Heart left ventricle (tissue), 13 donors: Measurements from ENCODE around the gene THRAP3.

Source experiments
- CTCF ChIP-seq, 12 donors: fragments of 200-600 bp; sonication (generic) in 4 of 12; IDR thresholded peaks; one replicate each; pipeline versions ENCODE4 v1.5.0 to v1.8.0; 2018 to 2022; ENCODE audit warnings: antibody characterized with exemption in 12 of 12, mild to moderate bottlenecking in 5 of 12
- POLR2A ChIP-seq, 2 donors: fragments of 450-650 bp; IDR thresholded peaks; one replicate each; pipeline ENCODE4 v1.6.1; 2017; ENCODE audit warnings: antibody characterized with exemption in 2 of 2, mild to moderate bottlenecking in 2 of 2, moderate library complexity in 2 of 2
- donor health status: ischemic (EF 13 %, LVEDD 7.1; RV severe dilation, severe dysfunction).
- donor health status: DM: no; HTN: yes; CAD: no.
- donor health status: DM: no; HTN: no; CAD: no.
- donor health status: ischemic (EF 25% LVEDD 6.9; RV normal size, moderate dysfunction).
- donor health status: ischemic (EF 25% LVEDD 5.7; RV mildly dilated, moderate dysfunction).
- donor health status: ischemic (EF 35%, LVEDD 5.7; RV mildly dilated, moderate dysfunction).
- donor health status: nonischemic (EF 11% LVEDD 7.7; RV severe dilation, severe dysfunction).
- donor health status: DM: yes; HTN: yes; CAD: no.
- donor health status: PGD.
- donor health status: ischemic (EF 29% LVEDD 5.4; RV normal size, mild dysfunction).
- donor health status: nonischemic (EF 23%, LVEDD 6.1; RV moderate dilation, normal function).

GRCh38 chr1:36199934-36200741 lies 24.1 kb upstream of the THRAP3 start:
- TF ChIP-seq CTCF (IDR thresholded peaks at IDR 0.05) (no peak), POLR2A (IDR thresholded peaks at IDR 0.05) (no peak)
